PC-9 (cell line): Measurements from ENCODE around the gene KEAP1. TPM values are rescaled to one million over a fixed set of nuclear protein-coding genes. Genes with fewer than 3 reads are reported as not detected.

Experiments
- BruUV-seq: library from RNA; stranded (reverse); fragments of 400-500 nt; replicated peaks from 2 replicates; lab custom pipeline; 2021; lab: Mats Ljungman, UMichigan
- CTCF ChIA-PET: fragments of 300-600 bp; sonication (Branson Sonifier 250); formaldehyde crosslinking; loops from one replicate; lab custom pipeline; 2022; ENCODE audit warnings: antibody characterized with exemption; lab: Charles Lee
- POLR2A ChIA-PET: fragments of 300-600 bp; sonication (Branson Sonifier 250); formaldehyde crosslinking; loops from one replicate; lab custom pipeline; 2022; ENCODE audit warnings: antibody characterized with exemption; ENCODE audit not compliant: unreplicated experiment; lab: Charles Lee
- DNase-seq, 2 experiments: peaks; one replicate each; pipeline versions ENCODE4 v3.0.0 to v3.0.0-alpha.2; 2015 to 2022; ENCODE audit warnings: mixed read lengths in 1 of 2
- H2AFZ ChIP-seq: fragments of 200-600 bp; sonication (generic); 2 replicates; pipeline ENCODE4 v1.8.1; 2017; ENCODE audit warnings: antibody characterized with exemption
- H3F3A ChIP-seq: fragments of 200-600 bp; sonication (generic); 2 replicates; pipeline ENCODE4 v1.8.1; 2017; ENCODE audit warnings: antibody characterized with exemption, mild to moderate bottlenecking, low read depth; ENCODE audit not compliant: insufficient read depth
- H3K27ac ChIP-seq: fragments of 200-600 bp; sonication (generic); 2 replicates; pipeline ENCODE4 v1.6.1; 2016; ENCODE audit warnings: mixed run types
- H3K27me3 ChIP-seq: fragments of 200-600 bp; sonication (generic); 2 replicates; pipeline ENCODE4 v1.6.1; 2016; ENCODE audit warnings: low read depth, mixed run types; ENCODE audit not compliant: insufficient read depth
- H3K36me3 ChIP-seq: fragments of 200-600 bp; sonication (generic); 2 replicates; pipeline ENCODE4 v1.6.1; 2016; ENCODE audit warnings: low read depth, mixed run types
- H3K4me1 ChIP-seq: fragments of 200-600 bp; sonication (generic); replicated peaks from 2 replicates; pipeline ENCODE4 v1.6.1; 2016; ENCODE audit warnings: mixed run types; ENCODE audit not compliant: insufficient read depth
- H3K4me2 ChIP-seq: fragments of 200-600 bp; sonication (generic); 2 replicates; pipeline ENCODE4 v1.6.1; 2017; ENCODE audit warnings: mixed run types
- H3K4me3 ChIP-seq: fragments of 200-600 bp; sonication (generic); 2 replicates; pipeline ENCODE4 v1.6.1; 2016; ENCODE audit warnings: mixed run types
- H3K79me2 ChIP-seq: fragments of 200-600 bp; sonication (generic); 2 replicates; pipeline ENCODE4 v1.6.1; 2017; ENCODE audit warnings: low read depth, mixed run types
- H3K9me2 ChIP-seq: fragments of 200-600 bp; sonication (generic); 2 replicates; pipeline ENCODE4 v1.8.1; 2017; ENCODE audit warnings: mild to moderate bottlenecking; ENCODE audit not compliant: insufficient read depth
- H3K9me3 ChIP-seq: fragments of 200-600 bp; sonication (generic); 2 replicates; pipeline ENCODE4 v1.8.1; 2016; ENCODE audit warnings: low read depth; ENCODE audit not compliant: insufficient read depth
- H4K20me1 ChIP-seq: fragments of 200-600 bp; sonication (generic); 2 replicates; pipeline ENCODE4 v1.8.1; 2017; ENCODE audit not compliant: insufficient read depth
- EZH2 ChIP-seq: fragments of 200-600 bp; sonication (generic); IDR thresholded peaks from 2 replicates; pipeline ENCODE4 v1.8.0; 2017; ENCODE audit warnings: antibody characterized with exemption, low read depth
- intact Hi-C: fragments of 100-400 bp; cut with micrococcal nuclease; formaldehyde crosslinking; loops from one replicate; pipeline ENCODE4 v1.10.0; 2022; ENCODE audit not compliant: unreplicated experiment
- total RNA-seq: library from RNA; stranded (reverse); gene quantifications from 2 replicates; pipeline ENCODE4 v1.2.3, GENCODE V29; 2021
- TF ChIP-seq, protein P1 (sequence below): fragments of 200-600 bp; sonication (generic); conservative IDR thresholded peaks from 2 replicates; pipeline ENCODE4 v1.6.1; 2017; ENCODE audit warnings: mixed run types, antibody characterized with exemption, mild to moderate bottlenecking, moderate library complexity

The KEAP1 gene
- total RNA-seq, 1 experiment from 2014 or later, result 154 TPM

DNA sequence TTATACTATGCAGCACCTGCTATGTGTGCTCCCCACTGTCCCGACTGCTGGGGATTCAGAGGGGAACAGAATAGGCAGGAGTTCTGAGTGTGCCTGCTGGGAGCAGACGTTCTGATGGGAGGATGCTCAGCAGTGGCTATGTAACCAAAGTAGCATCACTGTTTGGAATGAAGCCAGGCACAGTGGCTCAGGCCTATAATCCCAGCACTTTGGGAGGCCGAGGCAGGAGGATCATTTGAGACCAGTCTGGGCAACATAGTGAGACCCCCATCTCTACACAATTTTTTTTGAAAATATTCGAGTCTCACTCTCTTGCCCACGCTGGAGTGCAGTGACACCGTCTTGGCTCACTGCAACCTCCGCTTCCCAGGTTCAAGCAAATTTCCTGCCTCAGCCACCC, 46.6 kb upstream of the KEAP1 start:
- ChIA-PET POLR2A (no interaction called here), CTCF (no interaction called here)
- Histone ChIP-seq H3K27me3 (no peaks in the 10 kb centered on the region), H3K4me1 (peaks cover 3% of the 10 kb centered on the region; the same call in 1 of the 2 replicates), H3K36me3 (0 out of 2 replicates have a peak, but pooled peaks cover 8% of the 10 kb centered on the region), H3K27ac (no peak overlapping the region), H3F3A (peaks cover 36% of the 10 kb centered on the region), H3K4me3 (no peak overlapping the region), H3K9me3 (no peaks in the 10 kb centered on the region), H4K20me1 (no peaks in the 10 kb centered on the region; the same call in 1 of the 2 replicates), H3K79me2 (0 out of 2 replicates have a peak, but pooled peaks cover 6% of the 10 kb centered on the region), H3K9me2 (no peaks in the 10 kb centered on the region), H3K4me2 (no peak overlapping the region), H2AFZ (no peak overlapping the region)
- no peak for DNase-seq
- intact Hi-C loops, result no loop called here
- BruUV-seq, result no TSS peak
- TF ChIP-seq EZH2, result no peak
- TF ChIP-seq, protein P1, sequence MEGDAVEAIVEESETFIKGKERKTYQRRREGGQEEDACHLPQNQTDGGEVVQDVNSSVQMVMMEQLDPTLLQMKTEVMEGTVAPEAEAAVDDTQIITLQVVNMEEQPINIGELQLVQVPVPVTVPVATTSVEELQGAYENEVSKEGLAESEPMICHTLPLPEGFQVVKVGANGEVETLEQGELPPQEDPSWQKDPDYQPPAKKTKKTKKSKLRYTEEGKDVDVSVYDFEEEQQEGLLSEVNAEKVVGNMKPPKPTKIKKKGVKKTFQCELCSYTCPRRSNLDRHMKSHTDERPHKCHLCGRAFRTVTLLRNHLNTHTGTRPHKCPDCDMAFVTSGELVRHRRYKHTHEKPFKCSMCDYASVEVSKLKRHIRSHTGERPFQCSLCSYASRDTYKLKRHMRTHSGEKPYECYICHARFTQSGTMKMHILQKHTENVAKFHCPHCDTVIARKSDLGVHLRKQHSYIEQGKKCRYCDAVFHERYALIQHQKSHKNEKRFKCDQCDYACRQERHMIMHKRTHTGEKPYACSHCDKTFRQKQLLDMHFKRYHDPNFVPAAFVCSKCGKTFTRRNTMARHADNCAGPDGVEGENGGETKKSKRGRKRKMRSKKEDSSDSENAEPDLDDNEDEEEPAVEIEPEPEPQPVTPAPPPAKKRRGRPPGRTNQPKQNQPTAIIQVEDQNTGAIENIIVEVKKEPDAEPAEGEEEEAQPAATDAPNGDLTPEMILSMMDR, result no peak

DNA sequence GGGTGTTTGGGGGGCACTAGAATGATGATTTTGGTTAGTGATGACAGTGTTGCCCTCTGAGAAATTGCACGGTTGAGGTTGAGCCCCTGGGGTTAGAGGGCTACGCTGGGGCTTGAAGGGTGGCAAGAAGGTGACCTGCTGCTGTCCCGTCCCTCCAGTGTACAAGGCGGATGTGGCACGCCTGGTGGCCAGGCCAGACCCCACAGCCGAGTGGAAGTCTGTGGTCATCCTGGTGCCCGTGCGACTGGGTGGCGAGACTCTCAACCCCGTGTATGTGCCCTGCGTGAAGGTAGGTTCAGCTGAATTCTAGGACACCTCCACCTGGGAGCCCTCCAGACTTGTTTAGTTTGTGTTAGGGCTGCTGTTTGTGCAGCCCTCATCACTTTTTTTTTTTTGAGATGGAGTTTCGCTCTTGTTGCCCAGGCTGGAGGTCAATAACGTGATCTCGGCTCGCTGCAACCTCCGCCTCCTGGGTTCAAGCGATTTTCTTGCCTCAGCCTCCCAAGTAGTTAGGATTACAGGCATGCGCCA, 45.7 kb upstream of the KEAP1 start:
- no peaks in the 10 kb centered on the region for H3K9me2 ChIP-seq
- peaks cover 28% of the 10 kb centered on the region; the same call in 1 of the 2 replicates for H3F3A ChIP-seq
- peaks cover 6% of the 10 kb centered on the region; the same call in 1 of the 2 replicates for H3K4me1 ChIP-seq
- peaks cover 10% of the 10 kb centered on the region for H3K79me2 ChIP-seq
- H3K9me3 ChIP-seq, result no peaks in the 10 kb centered on the region
- H2AFZ ChIP-seq, result no peak overlapping the region
- H3K36me3 ChIP-seq, result 0 out of 2 replicates have a peak, but pooled peaks cover 8% of the 10 kb centered on the region
- no peak for DNase-seq
- no peak overlapping the region for H3K27ac ChIP-seq
- intact Hi-C loops, result no loop called here
- H3K27me3 ChIP-seq, result no peaks in the 10 kb centered on the region
- BruUV-seq, result no TSS peak
- ChIA-PET CTCF (no interaction called here), POLR2A (no interaction called here)
- TF ChIP-seq EZH2, result no peak
- TF ChIP-seq, protein P1, result no peak
- H3K4me3 ChIP-seq, result no peak overlapping the region
- H3K4me2 ChIP-seq, result no peak overlapping the region
- no peaks in the 10 kb centered on the region; the same call in 1 of the 2 replicates for H4K20me1 ChIP-seq

GRCh38 chr19:10546817-10547216, 43.7 kb upstream of the KEAP1 start:
- H3K4me1 ChIP-seq, result peaks cover 6% of the 10 kb centered on the region; the same call in 1 of the 2 replicates
- no peaks in the 10 kb centered on the region for H3K27me3 ChIP-seq
- no peak for DNase-seq
- H3K9me3 ChIP-seq, result no peaks in the 10 kb centered on the region
- no peak overlapping the region for H3K27ac ChIP-seq
- H3K79me2 ChIP-seq, result peaks cover 10% of the 10 kb centered on the region
- H3F3A ChIP-seq, result peaks cover 13% of the 10 kb centered on the region; the same call in 1 of the 2 replicates
- no peaks in the 10 kb centered on the region for H4K20me1 ChIP-seq
- H3K9me2 ChIP-seq, result no peaks in the 10 kb centered on the region
- no peak overlapping the region for H2AFZ ChIP-seq
- intact Hi-C loops, result no loop called here
- ChIA-PET POLR2A (no interaction called here), CTCF (no interaction called here)
- 0 out of 2 replicates have a peak, but pooled peaks cover 8% of the 10 kb centered on the region for H3K36me3 ChIP-seq
- H3K4me3 ChIP-seq, result no peak overlapping the region
- no peak overlapping the region for H3K4me2 ChIP-seq
- no TSS peak for BruUV-seq
- TF ChIP-seq EZH2, result no peak
- TF ChIP-seq, protein P1, result no peak
